GM18951 (cell line): ENCODE measurements around the gene RASGRF1.
"Not testable (repeated sequence)": the region's sequence is repeated elsewhere in the genome, so short reads cannot be mapped to it uniquely, and the experiment has no call there.

Experiments used
- POLR2A ChIP-seq: IDR thresholded peaks from 4 replicates; pipeline ENCODE4 v1.6.1; 2011; ENCODE audit warnings: mild to moderate bottlenecking; ENCODE audit not compliant: insufficient read length, insufficient read depth; ENCODE audit errors: extremely low read depth
- in situ Hi-C: fragments of 300-500 bp; cut with MboI; formaldehyde crosslinking; loops from one replicate; pipeline ENCODE4 v1.12.0; 2022; ENCODE audit warnings: low sequenced_read_pairs, mixed read lengths, inconsistent platforms; ENCODE audit not compliant: unreplicated experiment

RASGRF1 gene

GRCh38 chr15:79010278-79010677 lies 80.3 kb downstream of the RASGRF1 start:
- TF ChIP-seq POLR2A, result no peak

GRCh38 chr15:79009379-79009778 lies 81.2 kb downstream of the RASGRF1 start:
- no peak for TF ChIP-seq POLR2A
- in situ Hi-C loops, result no loop called here

More at GRCh38 chr15:79010278-79010677, 80.3 kb downstream of the RASGRF1 start:
- in situ Hi-C loops, result no loop called here

GRCh38 chr15:79008659-79009058 lies 81.9 kb downstream of the RASGRF1 start:
- TF ChIP-seq POLR2A, result no peak
- in situ Hi-C loops, result no loop called here

- in situ Hi-C loops, result no loop called here
- no peak for TF ChIP-seq POLR2A
These were observed 83.5 kb downstream of the RASGRF1 start for GRCh38 chr15:79007066-79007465.

GRCh38 chr15:79006071-79006470 lies 84.5 kb downstream of the RASGRF1 start:
- in situ Hi-C loops, result no loop called here
- TF ChIP-seq POLR2A, result no peak

GRCh38 chr15:79004336-79004735 lies 86.2 kb downstream of the RASGRF1 start:
- in situ Hi-C loops, result no loop called here
- TF ChIP-seq POLR2A, result peak; percentile 38

GRCh38 chr15:79003896-79004295 lies 86.7 kb downstream of the RASGRF1 start:
- no peak for TF ChIP-seq POLR2A
- in situ Hi-C loops, result no loop called here

GRCh38 chr15:79003301-79003700 lies 87.3 kb downstream of the RASGRF1 start:
- no peak for TF ChIP-seq POLR2A

GRCh38 chr15:79002581-79002980 lies 88.0 kb downstream of the RASGRF1 start:
- TF ChIP-seq POLR2A, result no peak
- in situ Hi-C loops, result no loop called here

More at GRCh38 chr15:79003301-79003700, 87.3 kb downstream of the RASGRF1 start:
- in situ Hi-C loops, result no loop called here

- in situ Hi-C loops, result no loop called here
- TF ChIP-seq POLR2A, result no peak
These were observed 90.9 kb downstream of the RASGRF1 start for GRCh38 chr15:78999636-79000035.

- no peak for TF ChIP-seq POLR2A
- in situ Hi-C loops, result no loop called here
These were observed 92.1 kb downstream of the RASGRF1 start for GRCh38 chr15:78998526-78998925.

- TF ChIP-seq POLR2A, result no peak
- in situ Hi-C loops, result no loop called here
These were observed 92.5 kb downstream of the RASGRF1 start for GRCh38 chr15:78997981-78998499.

GRCh38 chr15:78996894-78997275 lies 93.7 kb downstream of the RASGRF1 start:
- in situ Hi-C loops, result no loop called here
- no peak for TF ChIP-seq POLR2A

- no peak for TF ChIP-seq POLR2A
- in situ Hi-C loops, result no loop called here
These were observed 94.4 kb downstream of the RASGRF1 start for GRCh38 chr15:78995921-78996893.

GRCh38 chr15:78995161-78995560 lies 95.4 kb downstream of the RASGRF1 start:
- in situ Hi-C loops, result not testable (repeated sequence)
